ENCODE measurements around the gene NPC1.
A peak's percentile ranks its signal among the peaks of the same experiment; 100 is the strongest.

The NPC1 gene

GRCh38 chr18:23548719-23549118 lies 37.6 kb downstream of the NPC1 start:
- no peak for TF ChIP-seq CTCF (conservative IDR thresholded peaks at IDR 0.05; ENCODE audit: low read depth, low read length)
- no peak for DNase-seq (ENCODE audit: low read depth)
- H3K4me3 ChIP-seq (ENCODE audit: low read depth, low read length): no peak overlapping the region

- H3K4me3 ChIP-seq (ENCODE audit: low read depth, low read length): no peak overlapping the region
- no peak for TF ChIP-seq CTCF (conservative IDR thresholded peaks at IDR 0.05; ENCODE audit: low read depth, low read length)
- no peak for DNase-seq (ENCODE audit: low read depth)
Observed at GRCh38 chr18:23548275-23548674, 38.0 kb downstream of the NPC1 start.

GRCh38 chr18:23547846-23548245 lies 38.5 kb downstream of the NPC1 start:
- DNase-seq (ENCODE audit: low read depth): peak; percentile 39
- TF ChIP-seq CTCF (conservative IDR thresholded peaks at IDR 0.05; ENCODE audit: low read depth, low read length): no peak
- no peak overlapping the region for H3K4me3 ChIP-seq (ENCODE audit: low read depth, low read length)

- no peak overlapping the region for H3K4me3 ChIP-seq (ENCODE audit: low read depth, low read length)
- DNase-seq (ENCODE audit: low read depth): no peak
- no peak for TF ChIP-seq CTCF (conservative IDR thresholded peaks at IDR 0.05; ENCODE audit: low read depth, low read length)
Observed at GRCh38 chr18:23547306-23547705, 39.0 kb downstream of the NPC1 start.

- DNase-seq (ENCODE audit: low read depth): no peak
- no peak for TF ChIP-seq CTCF (conservative IDR thresholded peaks at IDR 0.05; ENCODE audit: low read depth, low read length)
- no peak overlapping the region for H3K4me3 ChIP-seq (ENCODE audit: low read depth, low read length)
Observed at GRCh38 chr18:23545247-23545789, 41.0 kb downstream of the NPC1 start.

- no peak overlapping the region for H3K4me3 ChIP-seq (ENCODE audit: low read depth, low read length)
- no peak for DNase-seq (ENCODE audit: low read depth)
- no peak for TF ChIP-seq CTCF (conservative IDR thresholded peaks at IDR 0.05; ENCODE audit: low read depth, low read length)
Observed at GRCh38 chr18:23542461-23542860, 43.8 kb downstream of the NPC1 start.

GRCh38 chr18:23541349-23542093 lies 44.8 kb downstream of the NPC1 start:
- no peak for DNase-seq (ENCODE audit: low read depth)
- TF ChIP-seq CTCF (conservative IDR thresholded peaks at IDR 0.05; ENCODE audit: low read depth, low read length): no peak
- H3K4me3 ChIP-seq (ENCODE audit: low read depth, low read length): no peak overlapping the region

Measured in choroid plexus epithelial cell (primary cell).